NT2/D1 (cell line): Measurements from ENCODE around the gene FAM118B.

Source experiments
- SUZ12 ChIP-seq: IDR thresholded peaks from 2 replicates; pipeline ENCODE4 v1.6.1; 2011; ENCODE audit not compliant: insufficient read length, insufficient read depth; ENCODE audit errors: extremely low read depth
- YY1 ChIP-seq: IDR thresholded peaks from 2 replicates; pipeline ENCODE4 v1.6.1; 2011; ENCODE audit not compliant: insufficient read length, insufficient read depth
- ZNF274 ChIP-seq: IDR thresholded peaks from 2 replicates; pipeline ENCODE4 v1.6.1; 2011; ENCODE audit warnings: mild to moderate bottlenecking, low read depth, low read length

DNA sequence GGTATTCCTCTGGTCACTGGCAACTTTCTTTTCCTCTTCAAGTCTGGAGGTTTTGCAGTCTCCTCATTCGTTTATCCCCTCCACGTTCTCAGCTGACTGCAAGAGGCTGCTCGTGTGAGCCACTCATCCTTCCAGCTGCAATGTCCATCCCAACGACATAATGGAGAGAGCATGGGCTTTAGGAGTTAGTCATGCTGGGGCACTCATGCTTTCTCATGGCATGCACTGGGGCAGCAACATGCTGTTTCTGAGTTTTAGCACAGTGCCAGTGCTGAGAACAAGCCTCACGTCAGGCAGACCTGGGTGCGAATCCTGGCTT, 99.4 kb downstream of the FAM118B start:
- TF ChIP-seq SUZ12: no peak
- TF ChIP-seq YY1: no peak
- no peak for TF ChIP-seq ZNF274
